HG03354 (cell line): ENCODE measurements around the gene ICE1.
"Not testable (repeated sequence)": the region's sequence is repeated elsewhere in the genome, so short reads cannot be mapped to it uniquely, and the experiment has no call there.

Experiments
- ATAC-seq: cut with Tn5 transposase; IDR thresholded peaks from one replicate; pipeline ENCODE4 v1.9.1; 2021; ENCODE audit warnings: mild to moderate bottlenecking; ENCODE audit not compliant: unreplicated experiment, poor library complexity, severe bottlenecking

The ICE1 gene

GRCh38 chr5:5430136-5430535 is 7.7 kb downstream of the ICE1 start:
- no peak for ATAC-seq

- no peak for ATAC-seq
Observed at GRCh38 chr5:5432020-5432707, 9.7 kb downstream of the ICE1 start.

DNA sequence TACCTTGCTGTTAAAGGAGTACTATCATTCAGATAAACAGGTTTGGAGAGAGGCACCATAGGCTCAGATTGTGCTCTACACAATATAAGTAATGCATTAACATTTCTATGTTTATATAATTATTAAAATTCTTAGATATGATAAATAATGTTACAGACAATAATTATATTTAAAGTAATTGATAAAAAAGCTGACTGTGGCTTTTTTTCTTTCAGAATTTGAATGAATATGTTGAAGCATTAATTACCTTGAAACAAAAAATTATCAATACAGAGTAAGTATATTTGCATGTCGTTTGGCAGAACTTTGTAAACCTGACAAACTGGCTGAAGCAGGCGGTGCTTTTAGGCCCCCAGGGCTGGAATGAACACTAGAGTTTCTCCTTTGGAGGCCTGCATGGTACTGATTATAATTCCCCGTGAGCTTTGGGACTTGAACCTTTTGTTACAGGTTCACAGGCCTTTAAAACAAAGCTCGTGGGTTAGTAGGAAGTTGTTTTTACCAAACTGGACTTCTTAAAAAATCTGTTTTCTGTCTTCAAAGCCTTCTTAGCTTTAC is 13.8 kb downstream of the ICE1 start:
- ATAC-seq: no peak

GRCh38 chr5:5437227-5438172 is 15.0 kb downstream of the ICE1 start:
- peak; percentile 68 for ATAC-seq

GRCh38 chr5:5451863-5452262 is 29.4 kb downstream of the ICE1 start:
- ATAC-seq: no peak

DNA sequence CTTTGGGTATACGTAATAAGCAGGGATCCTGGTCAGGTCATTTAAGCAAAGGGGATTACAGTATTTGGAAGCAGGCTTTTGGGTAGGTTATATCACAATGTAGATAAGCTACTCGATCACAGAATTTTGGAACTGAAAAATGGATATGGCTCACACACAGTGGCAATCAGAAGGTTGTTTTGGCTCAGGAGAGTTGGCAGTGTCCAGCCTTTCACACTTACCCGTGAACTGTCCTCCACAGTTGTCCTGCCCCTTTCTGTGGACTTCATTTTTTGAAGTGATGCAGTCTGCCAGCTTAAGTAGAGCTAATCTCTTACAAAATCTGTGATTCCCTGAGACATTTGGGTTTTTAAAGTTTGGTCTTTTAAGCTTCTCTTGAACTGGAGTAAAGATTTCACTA is 30.7 kb downstream of the ICE1 start:
- ATAC-seq: no peak

DNA sequence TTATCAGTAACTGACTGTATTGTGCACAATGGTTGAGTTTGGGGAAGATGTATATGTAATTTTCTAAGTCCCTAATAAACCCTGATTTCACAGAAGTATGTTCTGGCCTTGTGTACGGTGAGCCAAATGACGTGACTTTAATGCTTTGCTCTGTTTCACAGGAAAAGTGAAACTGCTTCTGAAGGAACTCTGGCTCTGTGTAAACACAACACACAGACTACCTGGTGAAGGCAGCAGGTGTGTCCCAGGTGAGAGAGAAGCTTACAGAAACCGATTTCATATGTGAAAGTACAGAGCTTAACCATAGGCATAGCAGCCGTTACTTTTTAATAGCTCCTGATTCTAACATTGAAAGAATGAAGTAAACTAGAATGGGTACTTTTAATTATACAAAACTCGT is 31.9 kb downstream of the ICE1 start:
- no peak for ATAC-seq

DNA sequence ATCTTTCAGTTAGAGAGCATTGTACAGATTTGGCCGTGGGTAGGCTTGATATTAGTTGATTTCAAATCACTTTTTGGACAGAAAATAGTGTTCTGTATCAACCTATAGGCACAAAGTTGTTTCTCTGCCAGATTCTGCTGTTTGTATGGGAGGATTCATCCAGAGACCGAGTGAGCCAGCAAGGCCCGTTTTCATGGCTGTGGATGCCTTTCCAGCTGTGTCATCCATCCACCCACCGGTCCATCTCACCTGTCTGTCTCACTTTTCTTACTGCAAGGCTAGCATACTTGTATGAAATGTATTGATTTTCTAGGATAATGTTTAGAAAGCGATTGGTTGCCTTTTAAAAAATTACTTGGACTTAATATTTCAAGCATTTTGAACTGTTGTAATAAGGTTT is 34.4 kb downstream of the ICE1 start:
- no peak for ATAC-seq

GRCh38 chr5:5460311-5460710 is 37.8 kb downstream of the ICE1 start:
- no peak for ATAC-seq

- no peak for ATAC-seq
Observed at GRCh38 chr5:5461012-5461411, 38.5 kb downstream of the ICE1 start.

DNA sequence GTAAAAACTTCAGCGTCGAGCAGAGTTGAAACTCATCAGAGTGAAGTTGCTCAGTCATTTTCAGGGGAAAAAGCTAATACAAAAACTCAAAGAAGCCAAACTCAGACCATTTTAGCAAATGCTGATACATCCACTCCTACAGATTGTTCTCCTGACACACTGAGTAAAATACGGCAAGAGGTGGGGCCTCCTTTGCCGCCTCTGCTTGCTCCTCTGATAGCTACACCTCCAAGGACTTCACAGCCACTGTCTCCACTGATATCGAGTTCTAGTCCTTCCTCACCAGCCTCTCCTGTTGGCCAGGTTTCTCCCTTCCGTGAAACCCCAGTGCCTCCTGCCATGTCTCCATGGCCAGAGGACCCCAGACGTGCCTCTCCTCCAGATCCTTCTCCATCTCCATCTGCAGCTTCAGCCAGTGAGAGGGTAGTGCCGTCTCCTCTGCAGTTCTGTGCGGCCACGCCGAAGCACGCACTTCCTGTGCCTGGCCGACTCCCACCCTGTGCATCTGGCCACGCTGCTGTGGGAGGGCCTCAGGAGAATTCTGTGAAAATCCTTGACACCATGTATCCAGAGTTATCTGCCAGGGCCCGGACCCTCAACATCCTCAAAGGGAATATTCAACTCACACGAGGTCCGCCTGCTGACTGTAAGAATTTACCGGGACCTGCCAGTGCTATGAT is 41.7 kb downstream of the ICE1 start:
- ATAC-seq: no peak

GRCh38 chr5:5466227-5466626 is 43.8 kb downstream of the ICE1 start:
- ATAC-seq: no peak

DNA sequence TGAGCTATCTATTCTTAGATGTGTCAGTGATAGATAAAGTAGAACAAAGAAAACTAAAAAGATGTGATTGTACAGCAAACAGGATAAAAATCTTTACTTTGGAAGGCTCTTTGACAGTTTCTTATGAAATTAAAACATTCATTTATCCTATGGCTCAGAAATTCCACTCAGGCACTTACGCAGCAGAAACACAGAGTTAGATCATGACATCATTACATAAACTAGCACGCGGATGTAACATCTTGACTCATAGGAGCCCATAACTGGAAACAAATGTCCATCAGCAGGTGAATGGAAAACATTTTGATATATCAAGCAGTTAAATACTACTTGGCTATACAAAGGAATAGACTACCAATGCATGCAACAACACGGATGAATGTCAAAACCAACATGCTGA is 45.3 kb downstream of the ICE1 start:
- no peak for ATAC-seq

DNA sequence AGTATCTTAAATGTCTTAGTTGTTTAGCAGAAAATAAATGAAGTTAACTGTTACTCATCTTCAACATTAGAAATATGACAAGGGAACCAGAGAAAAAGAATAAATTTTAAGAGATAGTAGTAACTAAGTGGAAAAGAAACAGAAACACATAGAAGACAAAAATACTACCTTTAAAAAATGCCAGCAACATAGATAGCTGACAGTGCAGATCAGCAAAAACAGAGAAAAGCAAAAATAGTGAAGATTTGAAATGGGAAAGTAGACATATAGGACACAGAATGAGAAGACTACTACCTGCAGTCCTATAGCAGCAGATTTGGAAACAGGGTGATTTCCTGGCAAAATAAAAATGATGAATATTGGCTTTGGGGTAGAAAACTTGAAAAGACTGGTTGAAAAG is 48.5 kb downstream of the ICE1 start:
- ATAC-seq: no peak

DNA sequence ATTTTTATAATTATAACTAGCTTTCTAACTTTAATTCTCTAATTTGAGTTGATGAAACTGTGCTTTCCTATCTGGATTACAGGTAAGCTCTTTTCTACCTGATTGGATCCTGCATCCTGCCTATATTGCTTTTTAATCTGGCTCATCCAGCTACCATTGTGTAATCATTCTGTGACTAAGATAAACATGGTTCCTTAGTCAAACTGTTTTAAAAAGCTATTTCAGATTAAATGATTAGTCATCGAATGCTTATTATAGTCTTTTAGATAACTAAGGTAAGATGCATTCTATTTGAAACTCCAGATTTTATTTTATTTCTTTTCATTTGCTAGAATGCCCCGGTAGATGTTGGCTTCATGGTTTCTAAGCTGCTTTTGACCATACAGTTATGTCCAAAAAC is 50.7 kb downstream of the ICE1 start:
- ATAC-seq: no peak

DNA sequence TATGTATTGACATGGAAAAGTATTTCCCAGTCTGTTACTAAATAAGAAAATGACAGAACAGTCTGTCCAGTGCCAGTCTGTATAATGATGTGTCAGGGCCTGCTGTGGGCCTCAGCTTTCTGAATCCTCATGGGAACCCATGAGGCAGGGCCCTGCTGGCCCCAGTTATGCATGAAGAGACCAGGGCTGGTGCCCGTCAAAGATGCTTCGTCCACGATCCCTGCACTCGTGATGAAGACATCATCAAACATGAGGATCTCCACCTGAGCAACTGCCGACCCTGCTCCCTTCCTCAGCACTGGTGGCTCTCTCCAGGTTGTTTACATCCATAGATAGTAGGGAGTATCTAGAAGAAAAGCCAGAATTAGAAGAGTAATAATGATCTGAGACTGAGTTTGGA is 52.5 kb downstream of the ICE1 start:
- ATAC-seq: no peak

- ATAC-seq: no peak
Observed at GRCh38 chr5:5475975-5476374, 53.5 kb downstream of the ICE1 start.

- not testable (repeated sequence) for ATAC-seq
Observed at GRCh38 chr5:5479578-5479977, 57.1 kb downstream of the ICE1 start.

DNA sequence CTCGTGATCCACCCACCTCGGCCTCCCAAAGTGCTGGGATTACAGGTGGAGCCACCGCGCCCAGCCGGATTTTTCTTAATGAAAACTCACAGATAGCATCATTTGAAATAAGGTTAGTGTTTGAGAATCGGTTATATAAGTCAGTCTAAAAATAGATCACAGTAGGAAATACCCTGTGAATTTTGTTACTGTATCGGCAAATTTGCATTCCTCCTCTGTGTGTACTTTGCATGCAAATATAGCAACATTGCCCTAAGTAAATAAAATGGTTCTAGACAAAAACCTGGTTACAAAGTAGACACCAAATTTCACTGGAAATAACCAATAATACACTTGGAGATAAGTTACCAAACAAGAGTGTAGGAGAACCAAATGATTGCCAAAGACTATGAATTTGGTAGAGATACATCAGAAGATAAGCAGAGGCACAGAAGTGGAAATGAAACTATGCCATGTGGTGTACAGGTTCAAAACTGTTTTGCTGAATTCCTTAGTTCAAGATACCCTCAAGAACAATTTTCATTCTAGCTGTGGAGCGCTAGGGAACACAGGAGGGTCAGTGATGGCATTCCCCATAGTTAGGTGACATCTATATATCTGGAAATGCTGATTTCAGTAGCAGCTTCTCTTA is 58.1 kb downstream of the ICE1 start:
- peak; percentile 63 for ATAC-seq

GRCh38 chr5:5481206-5481605 is 58.7 kb downstream of the ICE1 start:
- ATAC-seq: peak; percentile 82
